Medulla oblongata (tissue), 1 donor: ENCODE data around the gene LAMA3.
"Not testable (repeated sequence)": the region's sequence is repeated elsewhere in the genome, so short reads cannot be mapped to it uniquely, and the experiment has no call there.

Source experiments
- DNase-seq: peaks from one replicate; pipeline ENCODE4 v3.0.0-alpha.2; 2015; ENCODE audit errors: extremely low spot score

The LAMA3 gene

GRCh38 chr18:23727707-23728493 is 38.6 kb downstream of the LAMA3 start:
- no peak for DNase-seq

DNA sequence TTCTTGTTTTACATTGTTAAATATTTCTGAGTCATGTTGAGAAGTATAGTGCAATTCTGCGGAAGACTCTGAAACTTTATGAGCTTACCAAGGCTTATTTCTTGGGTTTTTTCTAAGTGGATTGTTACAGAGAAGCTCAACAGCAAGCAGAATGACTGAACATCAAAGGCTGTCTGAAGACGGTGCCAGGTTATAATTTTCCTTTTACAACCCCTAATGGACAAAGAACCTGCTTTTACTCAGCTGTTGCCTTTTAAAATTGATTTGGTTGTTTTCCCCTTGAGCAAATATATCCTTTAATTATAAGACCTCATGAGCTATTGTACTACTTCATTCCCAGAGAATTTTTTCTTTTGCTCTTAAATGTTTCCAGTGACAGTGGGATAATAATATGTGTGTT is 41.6 kb downstream of the LAMA3 start:
- DNase-seq: no peak

DNA sequence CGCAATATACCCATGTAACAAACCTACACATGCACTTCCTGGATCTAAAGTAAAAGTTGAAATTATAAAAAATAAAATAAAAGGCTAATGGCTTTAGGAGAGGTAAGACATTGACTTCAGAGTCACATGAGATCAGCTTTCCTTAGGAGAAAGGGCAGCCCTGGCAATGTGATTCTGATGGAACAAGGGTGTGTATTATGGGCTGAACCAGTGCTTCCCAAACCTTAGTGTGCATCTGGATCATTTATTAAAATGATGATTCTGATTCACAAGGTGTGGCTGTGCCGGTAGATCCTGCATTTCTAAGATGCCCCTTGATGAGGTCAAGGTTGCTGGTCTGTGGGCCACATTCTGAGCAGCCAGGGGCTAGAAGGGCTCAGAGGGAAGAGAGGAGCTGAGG is 42.6 kb downstream of the LAMA3 start:
- no peak for DNase-seq

DNA sequence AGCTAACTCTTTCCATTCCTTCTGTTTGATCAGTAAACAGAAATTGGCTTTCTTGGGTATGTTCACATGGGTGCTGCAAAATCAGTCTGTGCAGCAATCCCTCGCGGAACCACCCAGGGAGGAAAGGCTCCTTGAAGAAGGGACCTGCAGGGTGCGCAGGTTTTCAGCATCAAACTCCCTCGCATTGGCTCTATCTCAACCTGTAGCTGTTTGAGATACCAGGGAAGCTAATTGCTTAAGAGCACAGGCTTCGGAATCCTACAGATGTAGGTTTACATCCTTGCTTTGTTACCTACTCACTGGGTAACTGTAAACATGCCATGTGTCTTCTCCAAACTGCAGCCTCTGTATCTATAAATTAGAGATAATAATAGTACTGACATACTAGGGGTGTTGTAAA is 43.2 kb downstream of the LAMA3 start:
- no peak for DNase-seq

- DNase-seq: not testable (repeated sequence)
Observed at GRCh38 chr18:23733265-23733664, 44.0 kb downstream of the LAMA3 start.

DNA sequence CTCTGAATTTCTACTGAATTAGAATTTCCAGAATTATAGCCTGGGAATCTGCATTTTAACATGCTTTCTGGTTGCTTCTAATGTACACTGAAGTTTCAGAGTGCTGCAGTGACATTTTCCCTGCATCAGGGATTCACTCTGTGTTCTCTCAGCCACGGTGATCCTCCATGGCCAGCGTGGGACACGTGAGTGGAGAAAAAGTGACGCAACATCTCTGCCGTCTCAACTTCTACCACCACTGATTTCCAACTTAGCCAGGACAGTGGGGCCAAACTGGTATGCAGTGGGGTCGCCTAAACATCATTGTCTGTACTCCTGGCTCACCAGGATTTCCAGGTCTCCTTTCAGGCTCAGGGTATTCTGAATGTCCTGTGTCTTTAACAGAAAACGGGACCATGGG is 44.6 kb downstream of the LAMA3 start:
- DNase-seq: no peak

- DNase-seq: no peak
Observed at GRCh38 chr18:23735021-23735464, 45.8 kb downstream of the LAMA3 start.

DNA sequence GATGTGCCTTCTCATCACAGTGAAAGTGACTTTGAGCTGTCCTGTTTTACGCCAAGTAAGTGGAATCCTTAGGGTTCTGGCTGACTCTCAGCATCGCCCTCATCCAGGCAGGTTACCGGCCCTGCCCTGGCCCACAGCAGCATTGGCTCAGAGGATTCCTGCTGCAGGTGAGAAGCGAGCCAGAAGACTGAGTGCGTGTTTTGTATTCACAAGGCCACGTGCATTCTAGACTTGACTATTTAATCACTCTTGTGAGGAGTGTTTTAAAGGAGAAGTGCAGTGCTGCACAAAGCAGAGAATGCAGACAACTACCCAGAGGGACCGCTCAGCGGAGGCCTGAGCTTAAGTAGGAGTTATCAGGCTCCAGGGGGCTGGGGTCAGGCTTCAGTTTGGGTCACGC is 48.3 kb downstream of the LAMA3 start:
- DNase-seq: no peak

GRCh38 chr18:23738151-23738550 is 48.9 kb downstream of the LAMA3 start:
- DNase-seq: no peak

DNA sequence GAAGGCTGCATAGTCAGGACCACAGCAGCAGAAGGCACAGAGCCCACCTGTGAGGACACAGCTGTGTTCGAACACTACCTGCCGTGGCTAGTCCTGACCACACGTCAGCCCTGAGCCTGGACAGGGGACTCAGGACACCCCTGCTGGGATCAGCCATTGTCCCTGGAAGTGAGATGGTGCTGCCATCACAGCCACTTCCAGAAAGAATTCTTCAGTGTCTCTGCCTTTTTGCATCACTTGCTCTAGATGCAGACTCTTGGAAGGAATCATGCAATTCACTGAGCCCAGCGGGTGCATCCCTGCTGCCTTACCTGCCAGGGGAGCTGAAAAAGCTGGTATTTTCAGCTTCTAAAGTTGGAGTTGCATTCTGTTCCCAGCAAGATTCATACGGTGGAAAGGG is 49.3 kb downstream of the LAMA3 start:
- no peak for DNase-seq

GRCh38 chr18:23740105-23740830 is 51.0 kb downstream of the LAMA3 start:
- DNase-seq: no peak

GRCh38 chr18:23741967-23742366 is 52.7 kb downstream of the LAMA3 start:
- DNase-seq: not testable (repeated sequence)

DNA sequence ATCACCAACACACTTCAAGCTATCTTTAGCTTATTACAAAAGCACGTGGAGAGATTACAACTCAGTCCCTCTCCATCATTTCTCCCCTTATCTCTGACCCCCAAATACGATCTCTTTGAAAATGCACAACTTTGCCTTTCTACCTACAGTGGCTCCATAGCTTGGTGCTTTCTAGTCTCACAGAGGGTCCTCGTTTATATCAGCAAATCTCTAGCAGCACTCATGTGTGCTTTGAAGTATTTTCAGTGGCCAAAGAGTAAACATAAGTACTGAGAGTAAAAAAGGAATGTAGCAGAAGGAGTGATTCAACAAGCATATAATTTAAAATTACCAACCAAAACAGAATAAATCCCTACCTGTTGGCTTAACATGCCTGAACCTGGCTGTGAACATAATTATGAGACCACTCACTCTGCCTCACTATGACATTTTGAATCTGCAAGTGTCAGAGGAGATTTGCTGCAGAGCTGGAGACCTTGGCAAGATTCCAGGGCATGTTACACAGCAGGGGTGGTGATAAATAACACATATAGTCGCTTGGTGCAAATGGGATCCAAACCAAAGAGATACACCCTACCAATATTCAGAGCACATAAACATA is 54.6 kb downstream of the LAMA3 start:
- no peak for DNase-seq

GRCh38 chr18:23745366-23745765 is 56.1 kb downstream of the LAMA3 start:
- DNase-seq: no peak

- no peak for DNase-seq
Observed at GRCh38 chr18:23746851-23747250, 57.6 kb downstream of the LAMA3 start.

GRCh38 chr18:23752363-23752762 is 63.1 kb downstream of the LAMA3 start:
- no peak for DNase-seq

DNA sequence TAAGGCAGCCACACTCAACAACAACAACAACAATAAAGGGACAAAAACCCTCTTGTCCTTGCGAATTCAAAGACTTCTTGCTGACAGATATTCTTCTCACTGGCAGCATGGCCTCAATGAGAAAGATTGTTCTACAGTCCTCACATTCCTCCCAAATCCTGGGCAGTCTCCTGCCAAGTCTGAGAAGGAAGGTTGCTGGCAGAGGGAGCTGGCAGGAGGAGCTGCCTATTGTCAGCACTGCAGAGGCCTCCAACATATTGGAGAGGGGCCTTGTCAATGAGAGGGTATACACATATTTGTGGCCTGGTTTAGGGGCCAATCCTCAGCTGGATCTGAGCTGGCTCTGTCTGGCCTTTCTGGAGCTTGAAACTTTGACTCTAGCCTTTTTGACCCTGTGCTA is 63.5 kb downstream of the LAMA3 start:
- DNase-seq: peak; percentile 64

DNA sequence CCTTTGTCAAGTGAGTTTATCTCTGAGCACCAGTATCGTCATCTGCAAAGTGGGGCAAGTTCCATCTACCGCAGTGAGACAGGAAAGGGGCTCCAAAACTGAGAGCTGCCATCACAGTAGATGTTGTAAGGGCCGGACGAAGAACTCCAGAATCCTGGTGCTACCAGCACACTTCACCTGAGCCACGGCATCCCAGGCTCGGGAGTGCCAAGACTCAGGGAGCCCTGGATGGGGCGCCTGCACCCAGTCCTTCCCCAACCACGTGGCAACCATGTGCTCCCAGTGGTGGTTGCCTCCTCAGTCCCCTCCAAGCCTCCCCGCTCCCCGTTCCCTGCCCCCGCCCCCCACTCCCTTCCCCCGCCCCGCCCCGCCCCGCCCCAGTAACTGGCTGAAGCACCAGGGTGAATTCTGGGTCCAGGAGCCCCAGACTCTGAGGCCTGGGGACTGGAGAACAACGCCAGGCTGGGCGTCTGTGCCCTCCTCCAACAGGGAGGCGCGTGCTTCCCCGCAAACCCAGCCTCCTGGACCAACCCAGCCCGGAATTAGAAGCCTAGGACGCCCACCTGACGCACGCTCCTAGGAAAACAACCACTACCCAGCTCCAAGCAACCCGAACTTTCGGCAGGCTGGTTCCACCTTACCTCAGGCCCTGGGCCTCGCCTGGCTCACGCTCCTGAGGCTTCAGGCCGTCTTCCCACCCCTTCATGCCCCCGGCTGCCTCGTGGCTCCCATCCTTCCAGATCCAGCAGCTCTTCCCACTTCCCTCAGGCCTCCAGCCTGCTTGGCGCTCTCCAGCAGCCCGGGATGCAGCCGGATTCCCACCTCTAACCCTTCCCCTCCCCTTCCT is 67.6 kb downstream of the LAMA3 start:
- no peak for DNase-seq

- no peak for DNase-seq
Observed at GRCh38 chr18:23757437-23757733, 68.1 kb downstream of the LAMA3 start.

GRCh38 chr18:23758281-23758680 is 69.0 kb downstream of the LAMA3 start:
- DNase-seq: no peak

DNA sequence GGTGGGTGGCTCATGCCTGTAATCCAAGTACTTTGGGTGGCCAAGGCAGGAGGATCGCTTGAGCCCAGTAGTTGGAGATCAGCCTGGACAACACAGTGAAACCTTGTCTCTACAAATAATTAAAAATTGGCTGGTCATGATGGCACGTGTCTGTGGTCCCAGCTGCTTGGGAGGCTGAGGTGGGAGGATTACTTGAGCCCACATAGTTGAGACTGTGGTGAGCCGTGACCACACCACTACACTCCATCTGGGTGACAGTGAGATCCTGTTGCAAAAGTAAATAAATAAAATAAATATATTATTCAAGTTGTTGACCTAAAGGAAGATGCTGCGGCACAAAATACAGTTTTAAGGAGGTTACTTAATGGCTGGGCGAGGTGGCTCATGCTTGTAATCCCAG is 72.7 kb downstream of the LAMA3 start:
- no peak for DNase-seq

DNA sequence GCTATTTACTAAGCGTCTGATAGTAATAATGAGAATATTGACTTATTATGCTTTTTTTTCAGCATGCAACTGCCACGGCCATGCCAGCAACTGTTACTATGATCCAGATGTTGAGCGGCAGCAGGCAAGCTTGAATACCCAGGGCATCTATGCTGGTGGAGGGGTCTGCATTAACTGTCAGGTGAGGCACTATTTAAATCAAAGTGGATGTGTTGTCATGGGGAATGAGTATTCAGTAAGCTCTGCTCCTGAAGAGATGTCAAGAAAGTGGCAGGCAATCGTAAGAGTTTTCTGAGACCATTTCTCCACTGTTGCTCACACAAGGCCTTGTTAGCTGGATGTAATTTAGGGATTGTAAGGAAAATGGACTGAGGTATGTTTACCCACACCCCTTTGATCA is 74.1 kb downstream of the LAMA3 start:
- no peak for DNase-seq
